Duodenal mucosa (tissue), 2 donors: ENCODE data around the gene PDZD2.

Experiments
- H3K27ac ChIP-seq: one replicate; pipeline ENCODE4 v1.7.0; 2013; ENCODE audit warnings: low read depth, low read length
- H3K27me3 ChIP-seq, 2 donors: one replicate each; pipeline ENCODE4 v1.7.0; 2013; ENCODE audit warnings: low read length in 2 of 2, control low read depth in 1 of 2; ENCODE audit not compliant: insufficient read depth in 2 of 2, control insufficient read depth in 1 of 2
- H3K36me3 ChIP-seq, 2 donors: one replicate each; pipeline ENCODE4 v1.7.0; 2013; ENCODE audit warnings: low read length in 2 of 2, control low read depth in 1 of 2; ENCODE audit not compliant: insufficient read depth in 2 of 2, control insufficient read depth in 1 of 2
- H3K4me1 ChIP-seq, 2 donors: one replicate each; pipeline ENCODE4 v1.7.0; 2013; ENCODE audit warnings: low read length in 2 of 2, control low read depth in 1 of 2; ENCODE audit not compliant: insufficient read depth in 2 of 2, control insufficient read depth in 1 of 2
- H3K4me3 ChIP-seq, 2 donors: one replicate each; pipeline ENCODE4 v1.7.0; 2013; ENCODE audit warnings: low read length in 2 of 2, low read depth in 1 of 2
- H3K9ac ChIP-seq, 2 donors: one replicate each; pipeline ENCODE4 v1.7.0; 2013; ENCODE audit warnings: low read length in 2 of 2, low read depth in 1 of 2
- H3K9me3 ChIP-seq, 2 donors: one replicate each; pipeline ENCODE4 v1.7.0; 2013; ENCODE audit warnings: low read length in 2 of 2, control low read depth in 1 of 2; ENCODE audit not compliant: control insufficient read depth in 1 of 2

Gene PDZD2

DNA sequence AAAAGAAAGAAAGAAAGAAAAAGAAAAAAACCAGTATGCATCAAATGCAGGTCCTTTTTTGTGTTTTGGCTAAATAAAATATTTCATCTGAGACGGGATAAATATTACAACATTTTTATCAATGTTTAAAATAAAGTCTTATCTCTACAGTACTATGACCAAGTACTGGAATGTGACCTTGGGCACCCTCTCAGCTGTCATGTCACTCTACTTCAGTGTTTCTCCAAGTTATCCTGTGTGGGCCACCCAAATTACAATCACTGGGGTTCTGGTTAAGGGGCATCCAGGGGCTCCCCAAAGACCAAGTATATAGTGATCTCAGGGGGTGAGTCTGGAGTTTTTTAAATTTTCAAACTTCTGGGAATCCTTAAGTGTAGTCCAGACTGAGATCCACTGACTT is 3.5 kb upstream of the PDZD2 start:
- H3K9me3 ChIP-seq = no peaks in the 10 kb centered on the region
- no peaks in the 10 kb centered on the region for H3K36me3 ChIP-seq
- no peak overlapping the region for H3K27ac ChIP-seq
- no peak overlapping the region for H3K4me3 ChIP-seq
- H3K9ac ChIP-seq = no peak overlapping the region
- peaks cover 0 to 6% of the 10 kb centered on the region in 2 donors for H3K4me1 ChIP-seq
- H3K27me3 ChIP-seq = peaks cover 11 to 25% of the 10 kb centered on the region in 2 donors

DNA sequence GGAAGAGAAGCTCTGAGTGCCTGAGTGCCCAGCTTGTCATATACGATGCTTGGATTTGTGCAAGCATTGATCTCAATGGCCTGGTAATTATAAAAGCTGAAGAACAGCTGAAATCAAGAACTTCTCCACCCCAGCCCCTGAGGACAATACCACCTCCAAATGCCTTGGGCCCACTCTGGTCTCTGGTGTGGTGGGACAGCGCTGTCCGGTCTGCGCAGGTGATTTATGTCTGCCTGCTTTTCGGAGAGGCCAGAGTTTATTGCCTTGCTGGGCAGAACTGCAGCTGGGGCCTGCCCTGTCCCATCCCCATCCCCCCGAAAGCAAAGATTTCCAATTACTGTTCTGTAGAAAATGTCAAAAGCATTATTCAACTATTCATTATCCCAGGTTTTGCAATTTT is 1.1 kb upstream of the PDZD2 start:
- Histone ChIP-seq H3K4me3 (no peak overlapping the region), H3K9ac (no peak overlapping the region), H3K27me3 (peaks cover 15 to 35% of the 10 kb centered on the region in 2 donors), H3K9me3 (no peaks in the 10 kb centered on the region), H3K27ac (no peak overlapping the region), H3K36me3 (no peaks in the 10 kb centered on the region), H3K4me1 (peaks cover 0 to 6% of the 10 kb centered on the region in 2 donors)

DNA sequence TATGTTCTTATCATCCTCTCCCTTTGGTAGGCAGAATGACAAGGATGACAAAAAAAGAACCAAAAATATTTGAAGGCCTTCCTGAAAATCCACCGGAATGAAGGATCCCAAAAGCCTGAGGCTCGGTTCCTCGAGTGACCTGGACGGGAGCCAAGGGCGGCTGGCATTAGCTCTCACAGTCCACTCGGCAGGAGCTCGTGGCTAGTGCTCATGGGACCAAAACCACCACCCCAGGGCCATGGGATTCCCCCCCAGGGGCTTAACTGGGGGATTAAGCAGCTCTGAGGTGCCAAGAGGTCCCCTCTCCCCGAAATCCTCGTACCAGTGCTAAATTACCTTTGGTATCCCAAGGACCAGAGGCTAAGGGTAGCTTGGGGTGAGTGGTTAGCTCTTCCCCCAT is 586 bp upstream of the PDZD2 start:
- peaks cover 0 to 6% of the 10 kb centered on the region in 2 donors for H3K4me1 ChIP-seq
- H3K27me3 ChIP-seq = peaks cover 15 to 35% of the 10 kb centered on the region in 2 donors
- no peaks in the 10 kb centered on the region for H3K9me3 ChIP-seq
- H3K9ac ChIP-seq = no peak overlapping the region
- H3K36me3 ChIP-seq = no peaks in the 10 kb centered on the region
- peak overlapping the region; percentile 73 for H3K4me3 ChIP-seq
- H3K27ac ChIP-seq = no peak overlapping the region

DNA sequence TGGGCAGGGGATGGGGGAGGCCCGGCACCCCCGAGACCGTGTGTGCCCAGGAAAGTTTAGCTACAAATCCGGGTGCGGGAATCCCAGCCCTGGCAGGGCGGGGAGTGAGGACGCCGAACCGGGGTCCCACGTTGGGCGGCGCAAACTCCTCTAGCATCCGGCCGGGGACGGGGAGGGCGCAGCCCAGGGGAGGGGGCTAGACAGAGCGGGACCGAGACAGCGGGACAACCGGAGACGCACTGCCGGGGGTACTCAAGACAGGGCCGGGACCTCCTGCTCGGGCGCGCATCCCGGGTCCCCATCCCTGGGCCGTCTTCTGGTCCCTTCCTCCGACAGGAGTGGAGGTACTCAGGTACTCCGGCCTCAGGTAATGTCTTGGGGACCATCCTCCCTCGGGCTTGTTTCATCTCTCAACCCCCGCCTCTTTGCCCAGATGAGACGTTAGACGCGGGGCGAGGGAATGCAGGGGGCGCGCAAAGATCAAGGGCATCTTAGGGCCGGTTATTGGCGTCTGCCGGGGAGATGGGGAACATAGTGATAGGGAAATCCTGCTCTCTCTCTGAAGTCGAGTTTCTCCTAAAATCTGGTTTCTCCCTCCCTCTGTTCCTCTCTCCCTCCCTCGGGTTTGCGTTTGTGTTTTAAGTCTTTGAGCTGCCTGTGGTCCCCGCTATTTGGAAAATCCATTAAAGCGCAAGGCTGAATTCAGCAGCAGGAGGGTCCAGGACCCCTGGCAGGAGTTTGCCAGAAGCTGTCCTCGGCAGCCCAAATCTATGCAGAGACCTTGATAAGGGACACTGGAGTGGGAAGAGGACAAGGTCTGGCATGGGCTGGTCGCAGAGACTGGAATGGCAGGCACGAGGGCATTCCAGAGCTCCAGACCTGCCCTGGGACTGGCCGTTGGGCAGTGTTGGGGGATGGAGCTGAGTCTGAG is 815 bp downstream of the PDZD2 start:
- H3K27me3 ChIP-seq = peaks cover 15 to 35% of the 10 kb centered on the region in 2 donors
- H3K4me1 ChIP-seq = peaks cover 0 to 6% of the 10 kb centered on the region in 2 donors
- H3K4me3 ChIP-seq = peak overlapping the region; percentile 15 to 73
- no peak overlapping the region for H3K9ac ChIP-seq
- H3K27ac ChIP-seq = no peak overlapping the region
- H3K36me3 ChIP-seq = no peaks in the 10 kb centered on the region
- no peaks in the 10 kb centered on the region for H3K9me3 ChIP-seq

DNA sequence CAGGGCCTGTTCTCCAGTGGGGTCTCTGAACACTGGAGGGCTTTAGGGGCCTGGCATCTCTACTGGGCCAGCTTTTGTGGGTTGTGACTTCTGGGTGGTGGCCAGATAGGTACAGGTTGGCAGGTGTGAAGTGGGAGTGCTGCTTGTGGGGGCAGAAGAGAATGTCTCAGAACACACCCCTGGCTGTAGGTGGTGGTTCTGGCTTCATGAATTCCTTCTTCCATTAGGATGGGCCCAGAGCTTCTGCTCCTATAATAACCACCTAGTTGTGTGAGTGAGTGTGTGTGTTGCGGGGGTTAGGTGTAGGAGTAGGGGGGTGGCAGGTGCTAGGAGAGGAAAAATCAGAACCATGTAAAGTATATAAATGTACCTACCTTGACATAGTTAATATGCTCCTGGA is 1.6 kb downstream of the PDZD2 start:
- peaks cover 0 to 6% of the 10 kb centered on the region in 2 donors for H3K4me1 ChIP-seq
- no peaks in the 10 kb centered on the region for H3K36me3 ChIP-seq
- H3K27ac ChIP-seq = no peak overlapping the region
- no peak overlapping the region for H3K9ac ChIP-seq
- no peak overlapping the region for H3K4me3 ChIP-seq
- H3K9me3 ChIP-seq = no peaks in the 10 kb centered on the region
- peaks cover 15 to 35% of the 10 kb centered on the region in 2 donors for H3K27me3 ChIP-seq

DNA sequence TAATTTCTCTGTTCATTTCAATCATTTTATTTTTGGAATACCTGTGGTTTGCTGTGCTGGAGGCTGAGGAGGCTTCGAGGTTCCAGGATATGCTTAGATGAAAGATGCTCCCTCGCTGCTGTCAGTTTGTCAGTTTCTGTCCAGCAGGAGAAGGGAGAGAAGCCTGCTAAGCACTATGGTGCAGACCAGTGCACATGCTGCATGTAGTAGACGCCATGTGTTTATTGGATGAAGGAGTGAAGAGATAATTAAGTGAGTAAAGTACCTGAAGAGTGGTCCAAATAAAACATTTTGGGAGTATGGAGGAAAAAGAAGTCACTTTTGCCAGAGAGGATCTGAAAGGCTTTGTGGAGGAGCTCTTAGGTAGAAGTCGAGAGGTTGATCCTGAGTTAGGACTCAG is 2.1 kb downstream of the PDZD2 start:
- H3K36me3 ChIP-seq = no peaks in the 10 kb centered on the region
- H3K9me3 ChIP-seq = no peaks in the 10 kb centered on the region
- no peak overlapping the region for H3K27ac ChIP-seq
- H3K9ac ChIP-seq = no peak overlapping the region
- no peak overlapping the region for H3K4me3 ChIP-seq
- H3K4me1 ChIP-seq = peaks cover 0 to 6% of the 10 kb centered on the region in 2 donors
- H3K27me3 ChIP-seq = peaks cover 15 to 35% of the 10 kb centered on the region in 2 donors

DNA sequence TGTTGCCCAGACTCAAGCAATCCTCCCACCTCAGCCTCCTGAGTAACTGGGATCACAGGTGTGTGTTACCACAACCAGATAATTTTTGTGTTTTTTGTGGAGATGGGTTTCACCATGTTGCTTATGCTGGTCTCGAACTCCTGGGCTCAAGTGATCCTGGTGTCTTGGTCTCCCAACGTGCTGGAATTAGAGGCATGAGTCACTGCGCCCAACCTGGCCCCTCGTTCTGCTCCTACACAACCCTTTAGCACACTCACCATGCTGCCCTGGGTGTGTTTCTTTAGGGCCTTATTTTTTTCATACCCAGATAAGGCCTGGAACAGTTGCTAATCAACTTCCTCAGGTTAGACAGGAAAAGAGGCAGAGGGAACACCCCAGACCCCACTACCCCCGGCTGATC is 2.6 kb downstream of the PDZD2 start:
- Histone ChIP-seq H3K36me3 (no peaks in the 10 kb centered on the region), H3K9me3 (no peaks in the 10 kb centered on the region), H3K27me3 (peaks cover 16 to 35% of the 10 kb centered on the region in 2 donors), H3K4me3 (no peak overlapping the region), H3K9ac (no peak overlapping the region), H3K4me1 (peaks cover 0 to 6% of the 10 kb centered on the region in 2 donors), H3K27ac (no peak overlapping the region)

DNA sequence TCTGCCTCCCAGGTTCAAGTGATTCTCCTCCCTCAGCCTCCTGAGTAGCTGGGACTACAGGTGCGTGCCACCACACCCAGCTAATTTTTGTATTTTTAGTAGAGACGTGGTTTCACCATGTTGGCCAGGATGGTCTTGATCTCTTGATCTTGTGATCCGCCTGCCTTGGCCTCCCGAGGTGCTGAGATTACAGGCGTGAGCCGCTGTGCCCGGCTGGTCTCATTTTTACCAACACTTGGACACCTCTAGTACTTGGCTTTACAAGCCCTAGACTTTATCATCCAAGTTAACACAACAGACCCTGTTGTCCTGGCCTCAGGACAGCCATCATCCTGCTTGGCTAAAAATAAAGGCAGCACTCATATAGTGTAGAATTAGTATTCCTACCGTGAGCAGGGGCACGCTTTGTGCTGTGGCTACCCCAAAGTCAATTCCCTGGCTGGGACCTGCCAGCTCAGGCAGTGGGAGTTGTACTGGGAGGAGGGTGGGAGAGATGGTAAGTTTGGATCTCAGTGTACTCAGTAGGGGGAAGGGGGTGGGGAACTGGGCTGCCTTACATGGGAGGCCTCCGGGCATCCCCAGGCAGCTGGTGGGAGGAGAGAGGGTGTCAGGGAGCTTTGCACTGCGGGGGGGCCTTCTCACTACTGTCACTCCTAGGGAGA is 6.6 kb downstream of the PDZD2 start:
- Histone ChIP-seq H3K4me3 (no peak overlapping the region), H3K27ac (no peak overlapping the region), H3K9me3 (no peaks in the 10 kb centered on the region), H3K27me3 (peaks cover 7 to 9% of the 10 kb centered on the region in 2 donors), H3K36me3 (no peaks in the 10 kb centered on the region), H3K9ac (no peak overlapping the region), H3K4me1 (no peaks in the 10 kb centered on the region)

DNA sequence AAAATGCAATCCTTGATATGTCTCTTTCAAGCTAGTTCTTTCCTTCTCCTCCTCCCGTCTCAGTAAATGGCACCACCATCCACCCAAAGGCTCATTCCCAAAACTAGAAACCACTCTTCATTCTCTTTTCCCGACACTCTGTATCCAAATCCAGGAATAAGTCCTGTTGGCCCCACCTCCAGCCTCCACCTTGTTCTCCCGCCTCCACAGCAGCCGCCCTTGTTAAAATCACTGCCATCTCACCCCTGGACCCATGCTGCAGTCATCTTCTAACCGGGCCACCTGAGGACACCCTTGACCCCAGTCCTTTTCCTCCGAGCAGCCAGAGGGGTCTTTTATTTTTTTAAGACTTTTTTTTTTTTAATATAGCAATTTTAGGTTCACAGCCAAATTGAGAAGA is 9.4 kb downstream of the PDZD2 start:
- Histone ChIP-seq H3K27ac (no peak overlapping the region), H3K9me3 (no peaks in the 10 kb centered on the region), H3K4me1 (no peaks in the 10 kb centered on the region), H3K4me3 (no peak overlapping the region), H3K36me3 (no peaks in the 10 kb centered on the region), H3K27me3 (peaks cover 0 to 4% of the 10 kb centered on the region in 2 donors), H3K9ac (no peak overlapping the region)

DNA sequence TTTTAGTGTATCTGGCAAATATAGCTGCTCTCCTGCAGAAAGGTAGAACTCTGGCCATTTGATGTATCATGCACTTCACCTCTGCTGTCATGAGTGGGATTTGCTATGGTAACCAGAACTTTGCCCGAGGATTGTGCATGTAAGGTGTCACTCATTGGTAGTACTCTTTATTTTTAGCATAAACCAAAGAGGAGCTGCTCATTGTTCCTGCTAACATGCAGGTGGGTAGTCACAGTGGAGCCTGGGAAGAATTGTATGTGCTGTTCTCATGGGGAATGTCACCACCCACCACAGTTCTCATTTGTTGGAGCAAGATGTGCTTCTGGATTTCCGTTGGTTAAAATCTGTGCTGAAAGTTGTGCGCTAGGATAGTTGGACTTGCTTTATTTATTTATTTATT is 12.3 kb downstream of the PDZD2 start:
- no peak overlapping the region for H3K4me3 ChIP-seq
- H3K4me1 ChIP-seq = no peaks in the 10 kb centered on the region
- no peak overlapping the region for H3K9ac ChIP-seq
- H3K27ac ChIP-seq = no peak overlapping the region
- no peaks in the 10 kb centered on the region for H3K9me3 ChIP-seq
- no peaks in the 10 kb centered on the region for H3K36me3 ChIP-seq
- H3K27me3 ChIP-seq = peaks cover 0 to 4% of the 10 kb centered on the region in 2 donors
